Fibroblast of gingiva (primary cell): ENCODE results near the gene ANKRD20A1.
"Not testable (repeated sequence)": the region's sequence is repeated elsewhere in the genome, so short reads cannot be mapped to it uniquely, and the experiment has no call there.

Experiments used
- DNase-seq: peaks from one replicate; pipeline ENCODE4 v3.0.0-alpha.2; 2011; ENCODE audit warnings: low read depth

ANKRD20A1 gene

DNA sequence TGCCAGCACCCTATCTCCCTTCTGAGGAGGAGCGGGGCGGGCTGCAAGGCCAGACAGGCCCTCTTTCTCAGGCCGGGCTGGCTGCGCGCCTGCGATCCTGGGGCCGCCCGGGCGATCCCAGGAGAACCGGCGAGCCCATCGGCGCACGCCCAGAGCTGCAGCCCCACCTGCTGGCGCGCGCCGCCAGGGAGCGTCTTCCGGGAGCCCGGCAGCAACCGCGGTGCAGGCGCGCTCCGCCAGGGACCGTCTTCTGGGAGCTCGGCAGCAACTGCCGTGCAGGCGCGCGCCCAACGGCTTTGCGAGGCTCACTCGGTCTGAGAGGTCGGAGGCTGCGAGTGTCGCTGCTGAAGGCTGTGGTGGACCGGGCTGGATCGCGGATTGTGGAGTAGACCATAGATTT, at the start of gene ANKRD20A1:
Gene ANKRD20A1 (plus strand): TSS at position 61 of the 400 bp plus-strand sequence. CDS start 496 bp downstream, outside the sequence.
- not testable (repeated sequence) for DNase-seq

DNA sequence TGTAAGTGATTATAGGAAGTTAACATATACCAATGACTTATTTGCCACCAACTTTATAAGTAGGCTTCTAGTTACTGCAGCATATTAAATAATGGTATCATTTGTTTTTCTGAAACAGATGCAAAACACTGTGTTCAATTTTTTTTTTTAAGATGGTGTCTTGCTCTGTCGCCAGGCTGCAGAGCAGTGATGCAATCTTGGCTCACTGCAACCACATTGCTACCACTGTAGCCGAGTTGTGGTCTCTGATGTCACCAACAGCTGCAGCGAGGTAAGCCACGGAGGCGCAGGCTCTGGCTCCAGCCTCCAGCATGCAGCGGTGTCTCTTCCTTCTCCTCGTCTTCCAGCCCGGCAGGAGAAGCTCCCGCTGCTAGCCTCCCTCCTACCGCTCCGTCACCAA, 26.6 kb upstream of the ANKRD20A1 start:
- DNase-seq, result not testable (repeated sequence)
